ENCODE measurements around the gene RCHY1.

Gene RCHY1

GRCh38 chr4:75432683-75433082, 81.5 kb downstream of the RCHY1 start:
- H3K27me3 ChIP-seq (ENCODE audit: insufficient read depth, poor library complexity, severe bottlenecking), result no peaks in the 10 kb centered on the region
- peak in 1 of 2 experiments; percentile 21 for DNase-seq (ENCODE audit: low read depth in 1 of 2, low spot score in 1 of 2)
- no peak overlapping the region for H3K4me3 ChIP-seq (replicated peaks; ENCODE audit: insufficient read depth, low read length)
- H3K27ac ChIP-seq (replicated peaks), result no peak overlapping the region
- no peak for TF ChIP-seq SPI1 (IDR thresholded peaks at IDR 0.05; ENCODE audit: borderline replicate concordance, low read depth)
- TF ChIP-seq, protein P1, sequence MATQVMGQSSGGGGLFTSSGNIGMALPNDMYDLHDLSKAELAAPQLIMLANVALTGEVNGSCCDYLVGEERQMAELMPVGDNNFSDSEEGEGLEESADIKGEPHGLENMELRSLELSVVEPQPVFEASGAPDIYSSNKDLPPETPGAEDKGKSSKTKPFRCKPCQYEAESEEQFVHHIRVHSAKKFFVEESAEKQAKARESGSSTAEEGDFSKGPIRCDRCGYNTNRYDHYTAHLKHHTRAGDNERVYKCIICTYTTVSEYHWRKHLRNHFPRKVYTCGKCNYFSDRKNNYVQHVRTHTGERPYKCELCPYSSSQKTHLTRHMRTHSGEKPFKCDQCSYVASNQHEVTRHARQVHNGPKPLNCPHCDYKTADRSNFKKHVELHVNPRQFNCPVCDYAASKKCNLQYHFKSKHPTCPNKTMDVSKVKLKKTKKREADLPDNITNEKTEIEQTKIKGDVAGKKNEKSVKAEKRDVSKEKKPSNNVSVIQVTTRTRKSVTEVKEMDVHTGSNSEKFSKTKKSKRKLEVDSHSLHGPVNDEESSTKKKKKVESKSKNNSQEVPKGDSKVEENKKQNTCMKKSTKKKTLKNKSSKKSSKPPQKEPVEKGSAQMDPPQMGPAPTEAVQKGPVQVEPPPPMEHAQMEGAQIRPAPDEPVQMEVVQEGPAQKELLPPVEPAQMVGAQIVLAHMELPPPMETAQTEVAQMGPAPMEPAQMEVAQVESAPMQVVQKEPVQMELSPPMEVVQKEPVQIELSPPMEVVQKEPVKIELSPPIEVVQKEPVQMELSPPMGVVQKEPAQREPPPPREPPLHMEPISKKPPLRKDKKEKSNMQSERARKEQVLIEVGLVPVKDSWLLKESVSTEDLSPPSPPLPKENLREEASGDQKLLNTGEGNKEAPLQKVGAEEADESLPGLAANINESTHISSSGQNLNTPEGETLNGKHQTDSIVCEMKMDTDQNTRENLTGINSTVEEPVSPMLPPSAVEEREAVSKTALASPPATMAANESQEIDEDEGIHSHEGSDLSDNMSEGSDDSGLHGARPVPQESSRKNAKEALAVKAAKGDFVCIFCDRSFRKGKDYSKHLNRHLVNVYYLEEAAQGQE (IDR thresholded peaks at IDR 0.05; ENCODE audit: insufficient replicate concordance, low read depth), result no peak
- no peak for TF ChIP-seq GABPA (IDR thresholded peaks at IDR 0.05; ENCODE audit: low read depth)
- no peak for TF ChIP-seq POLR2AphosphoS5 (IDR thresholded peaks at IDR 0.05; ENCODE audit: low read depth)
- TF ChIP-seq CTCF (IDR thresholded peaks at IDR 0.05; ENCODE audit: insufficient read depth, low read length), result no peak

- TF ChIP-seq SPI1 (IDR thresholded peaks at IDR 0.05; ENCODE audit: borderline replicate concordance, low read depth) (no peak), POLR2AphosphoS5 (IDR thresholded peaks at IDR 0.05; ENCODE audit: low read depth) (no peak), CTCF (IDR thresholded peaks at IDR 0.05; ENCODE audit: insufficient read depth, low read length) (no peak), GABPA (IDR thresholded peaks at IDR 0.05; ENCODE audit: low read depth) (no peak)
- TF ChIP-seq, protein P1 (IDR thresholded peaks at IDR 0.05; ENCODE audit: insufficient replicate concordance, low read depth), result no peak
- no peaks in the 10 kb centered on the region for H3K27me3 ChIP-seq (ENCODE audit: insufficient read depth, poor library complexity, severe bottlenecking)
- no peak overlapping the region for H3K4me3 ChIP-seq (replicated peaks; ENCODE audit: insufficient read depth, low read length)
- no peak overlapping the region for H3K27ac ChIP-seq (replicated peaks)
- no peak for DNase-seq (ENCODE audit: low read depth in 1 of 2, low spot score in 1 of 2)
Observed at GRCh38 chr4:75429208-75429607, 85.0 kb downstream of the RCHY1 start.
